Memory B cell (primary cell): ENCODE results near the gene AKAP8L.
A peak's percentile ranks its signal among the peaks of the same experiment; 100 is the strongest.
"Not testable (repeated sequence)": the region's sequence is repeated elsewhere in the genome, so short reads cannot be mapped to it uniquely, and the experiment has no call there.

Experiments
- ATAC-seq: fragments of 150-1000 bp; cut with Tn5 transposase; 2 replicates; pipeline ENCODE4 v1.10.0; 2021; ENCODE audit warnings: low read depth, mild to moderate bottlenecking, moderate library complexity
- DNase-seq, 2 donors: peaks; one replicate each; pipeline ENCODE4 v3.0.0; 2022; ENCODE audit warnings: low spot score in 2 of 2
- H3K27ac Mint-ChIP-seq: one replicate; pipeline ENCODE4 v1.8.0; 2022; ENCODE audit warnings: mild to moderate bottlenecking, moderate library complexity, mixed read lengths
- H3K27me3 Mint-ChIP-seq: one replicate; pipeline ENCODE4 v1.8.0; 2022; ENCODE audit warnings: mixed read lengths
- H3K36me3 Mint-ChIP-seq: one replicate; pipeline ENCODE4 v1.8.0; 2022; ENCODE audit warnings: mild to moderate bottlenecking, mixed read lengths
- H3K4me1 Mint-ChIP-seq: one replicate; pipeline ENCODE4 v1.8.0; 2022; ENCODE audit warnings: mixed read lengths
- H3K4me3 Mint-ChIP-seq: one replicate; pipeline ENCODE4 v1.8.0; 2022; ENCODE audit warnings: mild to moderate bottlenecking, moderate library complexity, mixed read lengths
- H3K9me3 Mint-ChIP-seq: one replicate; pipeline ENCODE4 v1.8.0; 2022; ENCODE audit warnings: mixed read lengths

Gene AKAP8L

DNA sequence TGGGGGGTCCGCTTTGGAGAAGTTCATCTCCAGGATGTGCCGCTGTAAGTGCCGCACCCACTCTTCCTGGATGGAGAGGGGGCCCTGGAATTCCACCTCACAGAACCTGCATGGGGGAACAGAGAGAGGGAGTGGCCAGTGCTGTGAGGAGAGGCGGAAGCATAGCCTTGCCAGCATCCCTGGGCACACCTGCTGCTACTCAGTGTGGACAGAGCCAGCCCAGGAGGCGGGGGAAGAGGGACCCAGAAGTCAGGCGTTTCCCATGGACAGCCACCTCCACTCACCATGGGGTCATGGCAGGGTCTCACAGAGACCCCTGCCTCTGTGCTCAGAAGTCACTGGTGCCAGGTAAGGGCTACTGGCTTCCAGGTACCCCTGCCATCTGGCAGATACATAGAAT lies 4.3 kb upstream of the AKAP8L start:
- DNase-seq (no peak), ATAC-seq (no peak)
- H3K36me3 Mint-ChIP-seq, result peaks cover 22% of the 10 kb centered on the region

GRCh38 chr19:15422296-15423075 lies 3.7 kb upstream of the AKAP8L start:
- DNase-seq (no peak), ATAC-seq (no peak)
- H3K27ac Mint-ChIP-seq, result no peak overlapping the region
- H3K27me3 Mint-ChIP-seq, result no peaks in the 10 kb centered on the region
- peaks cover 18% of the 10 kb centered on the region for H3K4me1 Mint-ChIP-seq
- H3K36me3 Mint-ChIP-seq, result peaks cover 20% of the 10 kb centered on the region
- no peak overlapping the region for H3K4me3 Mint-ChIP-seq
- no peaks in the 10 kb centered on the region for H3K9me3 Mint-ChIP-seq

More for the DNA sequence above, 4.3 kb upstream of the AKAP8L start:
- Mint-ChIP-seq H3K4me1 (peaks cover 13% of the 10 kb centered on the region), H3K27me3 (no peaks in the 10 kb centered on the region), H3K9me3 (no peaks in the 10 kb centered on the region), H3K4me3 (no peak overlapping the region), H3K27ac (no peak overlapping the region)

DNA sequence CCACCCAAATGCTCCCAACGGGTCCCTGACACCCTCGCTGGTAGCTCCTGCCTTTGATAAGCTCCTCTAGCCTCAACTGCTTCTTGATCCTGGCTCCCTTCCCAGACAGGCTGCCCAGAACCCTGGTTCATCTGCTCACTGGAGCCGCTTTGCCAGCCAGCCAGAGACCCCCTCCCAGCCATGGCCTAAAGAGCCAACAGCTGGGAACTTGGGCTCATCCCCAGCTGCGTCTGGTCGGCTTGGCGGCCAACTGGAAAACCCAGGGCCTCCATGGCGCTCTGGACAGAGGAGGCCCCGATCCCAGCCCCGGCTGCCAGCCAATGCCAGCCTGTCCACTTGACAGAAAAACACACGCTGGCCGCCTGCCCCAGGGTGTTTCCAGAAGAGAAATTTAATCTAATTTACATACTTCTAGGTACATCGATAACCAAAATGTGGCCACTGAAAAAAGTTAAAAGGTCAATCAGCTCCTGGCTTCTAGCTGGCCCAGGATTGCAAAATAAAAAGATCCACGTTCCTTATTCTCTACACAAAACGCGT lies 3.0 kb upstream of the AKAP8L start:
- Mint-ChIP-seq H3K4me1 (peaks cover 22% of the 10 kb centered on the region), H3K27me3 (no peaks in the 10 kb centered on the region), H3K9me3 (no peaks in the 10 kb centered on the region), H3K36me3 (peaks cover 14% of the 10 kb centered on the region), H3K4me3 (no peak overlapping the region), H3K27ac (no peak overlapping the region)
- no peak for DNase-seq
- no peak for ATAC-seq

GRCh38 chr19:15421136-15421695 lies 2.4 kb upstream of the AKAP8L start:
- Mint-ChIP-seq H3K36me3 (peaks cover 11% of the 10 kb centered on the region), H3K27ac (no peak overlapping the region), H3K4me1 (peaks cover 27% of the 10 kb centered on the region), H3K4me3 (no peak overlapping the region), H3K27me3 (no peaks in the 10 kb centered on the region), H3K9me3 (no peaks in the 10 kb centered on the region)
- no peak for DNase-seq
- no peak for ATAC-seq

- Mint-ChIP-seq H3K4me1 (peaks cover 29% of the 10 kb centered on the region), H3K36me3 (peaks cover 9% of the 10 kb centered on the region), H3K27me3 (no peaks in the 10 kb centered on the region), H3K27ac (peak overlapping the region; percentile 97), H3K9me3 (no peaks in the 10 kb centered on the region), H3K4me3 (peak overlapping the region; percentile 90)
- ATAC-seq, result no peak
- no peak for DNase-seq
Observed at GRCh38 chr19:15419413-15420025, 731 bp upstream of the AKAP8L start.

- peaks cover 29% of the 10 kb centered on the region for H3K4me1 Mint-ChIP-seq
- ATAC-seq, result no peak
- peak overlapping the region; percentile 97 for H3K27ac Mint-ChIP-seq
- H3K36me3 Mint-ChIP-seq, result peaks cover 9% of the 10 kb centered on the region
- H3K9me3 Mint-ChIP-seq, result no peaks in the 10 kb centered on the region
- peak overlapping the region; percentile 90 for H3K4me3 Mint-ChIP-seq
- DNase-seq, result no peak
- H3K27me3 Mint-ChIP-seq, result no peaks in the 10 kb centered on the region
Observed at GRCh38 chr19:15418231-15418578, 583 bp downstream of the AKAP8L start.

GRCh38 chr19:15417699-15418098 lies 1.1 kb downstream of the AKAP8L start:
- H3K4me1 Mint-ChIP-seq, result peaks cover 32% of the 10 kb centered on the region
- ATAC-seq (no peak), DNase-seq (no peak)
- H3K36me3 Mint-ChIP-seq, result peaks cover 6% of the 10 kb centered on the region
- H3K9me3 Mint-ChIP-seq, result no peaks in the 10 kb centered on the region
- H3K4me3 Mint-ChIP-seq, result peak overlapping the region; percentile 90
- peak overlapping the region; percentile 97 for H3K27ac Mint-ChIP-seq
- H3K27me3 Mint-ChIP-seq, result no peaks in the 10 kb centered on the region

GRCh38 chr19:15412832-15413231 lies 6.0 kb downstream of the AKAP8L start:
- Mint-ChIP-seq H3K27me3 (no peaks in the 10 kb centered on the region), H3K9me3 (no peaks in the 10 kb centered on the region), H3K36me3 (peaks cover 8% of the 10 kb centered on the region), H3K27ac (no peak overlapping the region), H3K4me1 (peaks cover 24% of the 10 kb centered on the region), H3K4me3 (no peak overlapping the region)
- ATAC-seq, result no peak
- DNase-seq, result no peak

DNA sequence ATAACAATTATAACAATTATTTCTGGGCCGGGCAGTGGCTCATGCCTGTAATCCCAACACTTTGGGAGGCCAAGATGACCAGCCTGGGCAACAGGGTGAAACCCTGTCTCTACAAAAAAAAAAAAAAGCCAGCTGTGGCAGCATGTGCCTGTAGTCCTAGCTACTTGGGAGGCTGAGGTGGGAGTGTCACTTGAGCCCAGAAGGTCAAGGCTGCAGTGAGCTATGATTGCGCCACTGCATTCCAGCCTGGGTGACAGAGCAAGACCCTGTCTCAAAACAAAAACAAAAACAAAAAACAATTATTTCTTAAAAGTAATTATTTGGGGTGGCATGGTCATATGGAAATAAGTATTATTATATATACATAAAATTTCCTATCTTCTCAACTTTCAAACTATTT lies 7.4 kb downstream of the AKAP8L start:
- not testable (repeated sequence) for H3K36me3 Mint-ChIP-seq, H3K27me3 Mint-ChIP-seq, H3K27ac Mint-ChIP-seq, H3K9me3 Mint-ChIP-seq, H3K4me3 Mint-ChIP-seq, ATAC-seq, DNase-seq
- H3K4me1 Mint-ChIP-seq, result peaks cover 11% of the 10 kb centered on the region

DNA sequence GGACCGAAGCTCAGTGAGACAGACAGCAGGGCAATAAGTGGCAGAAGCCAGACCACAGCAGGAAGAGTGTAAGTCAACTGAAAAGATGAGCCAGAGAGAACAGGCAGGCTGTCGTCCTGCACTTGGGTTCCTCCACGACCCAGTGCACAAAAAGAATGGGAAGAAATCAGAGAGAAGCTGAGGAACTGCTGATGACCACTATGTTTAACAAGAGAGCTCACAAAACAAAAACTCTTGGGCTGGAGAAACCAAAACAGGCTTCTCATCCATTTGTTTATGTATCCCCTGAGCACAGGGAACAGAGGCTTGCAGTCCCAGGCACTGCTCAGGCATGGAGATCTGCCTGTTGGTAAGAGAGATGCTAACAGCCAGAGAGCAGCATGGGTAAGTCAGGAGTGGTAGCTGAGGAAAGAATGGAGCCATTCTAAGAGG lies 14.0 kb downstream of the AKAP8L start:
- DNase-seq (no peak), ATAC-seq (no peak)
- H3K27ac Mint-ChIP-seq, result peak overlapping the region; percentile 10
- H3K27me3 Mint-ChIP-seq, result no peaks in the 10 kb centered on the region
- H3K4me3 Mint-ChIP-seq, result peak overlapping the region; percentile 52
- H3K4me1 Mint-ChIP-seq, result peaks cover 12% of the 10 kb centered on the region
- H3K36me3 Mint-ChIP-seq, result peaks cover 13% of the 10 kb centered on the region
- no peaks in the 10 kb centered on the region for H3K9me3 Mint-ChIP-seq

DNA sequence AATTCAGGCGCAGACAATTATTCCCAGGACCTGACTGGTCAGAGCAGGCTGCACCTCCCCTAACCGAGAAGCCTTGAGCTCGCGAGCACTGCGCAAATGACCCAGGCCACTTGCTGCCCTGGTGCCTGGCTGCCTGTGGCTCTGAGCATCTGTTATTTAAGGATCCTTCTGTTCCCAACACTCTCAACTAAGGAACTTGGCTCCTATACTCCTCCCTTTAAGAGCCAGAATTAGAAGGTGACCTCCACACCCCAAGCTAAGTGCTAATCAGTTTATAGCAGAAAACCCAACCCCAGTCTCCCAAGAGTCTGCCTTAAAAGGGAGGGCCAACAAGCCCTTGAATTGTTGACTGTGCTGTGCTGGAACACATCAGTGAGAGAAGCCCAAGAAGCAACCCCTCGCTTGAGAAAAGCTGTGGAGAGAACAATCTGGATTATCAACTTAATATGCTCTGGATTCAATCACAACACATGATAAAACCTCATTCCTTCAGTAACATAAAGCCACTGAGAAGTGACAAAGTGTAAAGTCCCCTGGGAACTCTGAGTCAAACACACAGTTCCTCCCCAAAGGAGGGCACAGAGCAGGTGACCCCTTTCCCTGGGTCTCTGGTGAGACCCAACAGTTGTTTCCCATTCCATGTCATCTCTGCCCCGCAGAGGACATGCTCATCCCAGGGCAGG lies 14.6 kb downstream of the AKAP8L start:
- peak overlapping the region; percentile 10 for H3K27ac Mint-ChIP-seq
- peak overlapping the region; percentile 52 for H3K4me3 Mint-ChIP-seq
- peaks cover 13% of the 10 kb centered on the region for H3K36me3 Mint-ChIP-seq
- H3K9me3 Mint-ChIP-seq, result no peaks in the 10 kb centered on the region
- H3K27me3 Mint-ChIP-seq, result no peaks in the 10 kb centered on the region
- ATAC-seq, result no peak
- peaks cover 12% of the 10 kb centered on the region for H3K4me1 Mint-ChIP-seq
- DNase-seq, result no peak

- Mint-ChIP-seq H3K4me1 (peaks cover 12% of the 10 kb centered on the region), H3K27me3 (no peaks in the 10 kb centered on the region), H3K4me3 (no peak overlapping the region), H3K9me3 (no peaks in the 10 kb centered on the region), H3K36me3 (peaks cover 13% of the 10 kb centered on the region), H3K27ac (no peak overlapping the region)
- ATAC-seq (no peak), DNase-seq (no peak)
Observed at GRCh38 chr19:15403151-15403531, 15.6 kb downstream of the AKAP8L start.

DNA sequence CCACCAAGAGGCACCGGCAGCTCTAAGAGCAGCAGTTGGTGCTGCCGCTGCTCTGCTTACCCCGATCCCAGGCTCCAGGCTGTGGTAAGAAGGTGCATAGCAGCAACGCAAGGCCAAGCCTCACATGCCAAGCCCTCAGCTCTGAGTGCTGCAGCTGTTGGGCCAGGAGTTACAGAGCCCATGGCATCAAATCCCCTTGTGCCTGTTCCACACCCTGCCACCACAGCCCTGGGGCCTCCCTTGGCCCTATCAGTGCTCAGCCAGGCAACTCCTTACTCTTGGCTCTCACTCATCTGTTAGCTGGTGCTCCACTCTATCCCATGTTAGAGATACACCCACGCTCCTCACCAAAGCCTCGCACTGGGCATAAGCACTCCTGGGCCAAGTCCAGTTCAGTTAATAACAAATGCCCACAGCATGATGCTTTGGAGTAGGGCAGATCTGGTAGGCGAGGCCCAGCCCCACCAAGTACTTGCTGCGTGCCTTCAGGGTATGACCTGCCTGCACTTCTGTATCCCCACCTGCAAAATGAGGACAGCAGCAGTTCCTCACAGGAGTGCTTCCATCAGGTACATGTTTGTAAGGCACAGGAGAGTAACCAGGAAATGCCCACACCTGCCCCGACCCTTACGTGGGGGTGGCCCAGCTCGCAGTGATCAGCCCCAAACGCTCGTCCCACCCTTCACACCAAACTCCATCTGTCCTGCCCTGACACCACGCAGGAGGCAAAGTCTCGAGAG lies 16.2 kb downstream of the AKAP8L start:
- Mint-ChIP-seq H3K9me3 (no peaks in the 10 kb centered on the region), H3K4me1 (peaks cover 12% of the 10 kb centered on the region), H3K27ac (no peak overlapping the region), H3K27me3 (no peaks in the 10 kb centered on the region), H3K4me3 (no peak overlapping the region), H3K36me3 (peaks cover 19% of the 10 kb centered on the region)
- DNase-seq (no peak), ATAC-seq (no peak)
